CD4-positive, alpha-beta T cell treated with Interleukin-15 for 1 hour (primary cell): ENCODE measurements around the gene SLC13A4.
A peak's percentile ranks its signal among the peaks of the same experiment; 100 is the strongest.
"Not testable (repeated sequence)": the region's sequence is repeated elsewhere in the genome, so short reads cannot be mapped to it uniquely, and the experiment has no call there.

Experiments
- DNase-seq: peaks from one replicate; pipeline ENCODE4 v3.0.0-alpha.2; 2020

Gene SLC13A4

GRCh38 chr7:135685306-135686084 lies 42.5 kb downstream of the SLC13A4 start:
- DNase-seq, result no peak

DNA sequence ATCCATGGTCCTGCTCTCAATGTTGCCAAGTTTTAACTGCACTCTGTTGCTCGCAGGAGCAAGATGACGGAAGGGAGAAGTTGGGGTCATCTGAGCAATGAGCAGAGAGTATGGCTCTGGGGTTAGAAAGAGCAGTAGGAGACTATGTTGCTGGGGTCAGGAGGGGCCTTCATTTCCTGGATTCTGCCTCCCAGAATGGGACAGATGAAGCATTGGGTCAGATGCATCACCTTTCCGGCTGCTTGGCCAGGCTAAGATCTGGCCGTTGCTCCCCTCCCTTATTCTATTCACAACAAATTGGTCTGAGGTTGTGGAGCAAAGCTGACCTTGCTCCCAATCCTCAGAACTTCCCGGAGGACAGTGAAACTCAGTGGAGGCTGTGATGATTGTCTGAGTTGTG lies 43.3 kb downstream of the SLC13A4 start:
- no peak for DNase-seq

GRCh38 chr7:135684136-135684535 lies 43.9 kb downstream of the SLC13A4 start:
- no peak for DNase-seq

- DNase-seq, result no peak
Observed at GRCh38 chr7:135683609-135684008, 44.4 kb downstream of the SLC13A4 start.

GRCh38 chr7:135682191-135682590 lies 45.8 kb downstream of the SLC13A4 start:
- DNase-seq, result no peak

DNA sequence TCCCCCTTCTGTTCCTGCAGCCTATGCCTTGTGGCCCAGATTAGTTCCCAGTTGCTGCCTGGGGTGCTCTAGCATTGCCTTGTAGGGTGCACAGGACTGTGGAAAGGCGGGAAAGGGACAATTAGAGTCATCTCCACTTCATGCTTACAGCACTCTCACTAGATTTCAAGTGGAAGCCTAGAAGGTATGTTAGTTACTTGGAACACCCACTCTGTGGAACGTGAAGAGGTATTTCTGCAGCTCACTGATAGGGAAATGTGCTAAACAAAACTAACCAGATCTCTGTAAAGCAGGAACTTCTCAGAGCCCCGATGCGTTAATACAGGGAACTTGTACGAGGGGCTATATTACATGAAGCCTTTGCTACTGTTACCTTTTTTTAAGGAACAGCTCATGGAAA lies 46.2 kb downstream of the SLC13A4 start:
- no peak for DNase-seq

DNA sequence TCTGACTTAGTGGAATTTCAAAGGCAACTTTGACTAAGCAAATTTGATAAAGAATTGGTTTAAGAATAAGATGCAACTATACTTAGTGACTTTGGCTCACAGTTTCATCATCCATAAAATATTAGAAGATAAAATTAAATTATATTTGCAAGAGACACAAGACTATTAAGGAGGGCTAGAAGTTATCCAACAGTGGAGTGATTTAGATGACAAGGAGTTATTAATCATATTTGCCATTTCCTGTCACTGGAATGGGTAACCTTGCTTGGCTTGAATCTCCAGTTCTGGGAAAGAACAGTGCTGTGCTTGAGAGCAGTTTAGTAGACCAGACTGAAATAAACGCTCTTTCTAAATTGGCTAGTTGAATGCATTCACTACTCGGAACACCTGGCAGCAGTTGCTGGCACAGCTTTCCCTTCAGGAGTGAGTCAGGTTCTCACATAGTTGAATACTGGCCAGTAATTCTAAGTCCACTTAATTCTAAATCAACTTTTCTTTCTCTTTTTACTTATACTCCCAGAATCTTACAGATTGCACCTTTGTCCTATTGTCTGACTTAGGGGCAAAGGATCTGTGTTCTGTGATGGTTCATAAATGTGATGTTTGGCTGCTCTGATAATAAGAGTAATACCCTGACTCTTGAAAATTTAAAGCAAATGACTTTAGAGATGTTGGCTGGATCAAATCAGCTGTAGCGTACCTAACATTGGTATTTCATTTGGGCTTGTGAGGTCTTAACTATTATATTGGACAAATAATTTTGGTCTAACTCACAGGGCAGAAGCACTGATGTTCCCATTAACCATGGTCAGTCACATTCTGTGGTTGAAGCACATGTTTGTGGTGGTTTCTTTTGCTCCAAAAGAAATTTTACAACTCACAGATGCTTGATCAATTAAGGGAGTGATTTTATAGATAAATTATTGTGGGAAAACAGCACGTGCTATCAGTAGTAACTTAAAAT lies 49.1 kb downstream of the SLC13A4 start:
- no peak for DNase-seq

DNA sequence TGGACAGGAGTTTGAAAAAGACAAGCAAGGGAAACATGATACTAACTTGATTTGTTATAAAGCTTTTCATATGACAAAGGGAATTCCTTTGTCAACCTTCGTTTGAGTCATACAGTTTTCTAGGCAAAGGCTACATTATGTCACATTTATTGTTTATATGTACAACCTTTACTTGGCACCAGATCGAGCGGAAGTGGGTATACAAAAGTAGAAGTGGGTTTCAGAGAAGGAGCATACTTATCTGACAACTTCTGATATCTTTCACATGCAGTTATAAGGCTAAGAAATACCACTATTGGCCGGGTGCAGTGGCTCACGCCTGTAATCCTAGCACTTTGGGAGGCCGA lies 54.7 kb downstream of the SLC13A4 start:
- no peak for DNase-seq

DNA sequence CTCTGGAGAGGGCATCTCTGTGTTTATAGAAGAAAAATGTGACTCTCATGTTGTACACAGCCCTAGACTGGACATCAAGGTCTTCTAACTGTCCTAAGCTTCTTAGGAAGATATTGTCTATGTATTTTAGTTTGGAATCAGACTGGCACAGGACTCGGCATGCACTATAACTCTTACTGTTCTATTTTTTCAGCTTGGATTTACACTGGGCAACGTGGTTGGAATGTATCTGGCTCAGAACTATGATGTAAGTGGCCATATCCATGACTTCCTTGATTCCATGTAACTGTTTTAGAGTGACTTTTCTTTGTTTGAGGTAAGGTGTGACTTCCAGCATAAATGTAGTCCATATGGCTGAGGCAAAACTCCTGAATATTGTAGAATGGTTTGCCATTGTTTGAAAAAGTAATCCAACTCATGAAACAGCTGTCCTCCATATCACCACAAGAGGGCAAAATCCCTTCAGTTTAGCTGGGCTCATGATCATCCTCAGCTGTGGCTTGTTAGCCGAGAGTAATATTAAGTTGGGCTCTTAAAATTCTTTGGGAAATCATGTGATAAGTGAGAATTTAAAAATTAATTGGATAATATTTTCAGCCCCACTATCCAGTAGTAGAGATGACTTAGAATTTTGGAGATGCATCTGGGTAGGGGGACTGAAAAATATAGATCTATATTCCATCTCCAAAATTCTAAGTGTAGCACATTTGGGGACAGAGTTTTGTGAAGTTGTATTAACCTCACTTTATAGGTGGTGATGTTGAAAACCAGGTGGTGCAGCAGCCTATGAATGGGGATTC lies 55.2 kb downstream of the SLC13A4 start:
- DNase-seq, result no peak

DNA sequence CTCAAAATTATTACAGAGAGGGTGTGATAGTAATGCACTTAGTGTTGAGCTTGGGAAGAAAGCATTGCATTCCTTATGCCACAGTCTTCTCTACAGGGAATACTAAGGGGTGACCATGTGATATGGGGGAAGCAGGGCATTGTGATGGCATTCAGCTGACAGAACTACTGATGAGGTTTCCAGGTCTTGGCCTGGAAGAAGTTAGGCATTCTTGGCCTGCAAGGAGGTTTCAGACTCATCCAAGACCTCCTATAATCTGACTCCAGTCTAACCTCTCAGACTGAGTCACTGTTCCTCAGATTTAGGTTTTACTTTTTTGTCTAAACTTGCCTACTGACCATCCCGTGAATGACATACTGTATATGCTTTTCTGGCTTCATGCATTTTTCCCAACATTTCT lies 57.8 kb downstream of the SLC13A4 start:
- DNase-seq, result no peak

GRCh38 chr7:135669774-135670173 lies 58.2 kb downstream of the SLC13A4 start:
- DNase-seq, result no peak

DNA sequence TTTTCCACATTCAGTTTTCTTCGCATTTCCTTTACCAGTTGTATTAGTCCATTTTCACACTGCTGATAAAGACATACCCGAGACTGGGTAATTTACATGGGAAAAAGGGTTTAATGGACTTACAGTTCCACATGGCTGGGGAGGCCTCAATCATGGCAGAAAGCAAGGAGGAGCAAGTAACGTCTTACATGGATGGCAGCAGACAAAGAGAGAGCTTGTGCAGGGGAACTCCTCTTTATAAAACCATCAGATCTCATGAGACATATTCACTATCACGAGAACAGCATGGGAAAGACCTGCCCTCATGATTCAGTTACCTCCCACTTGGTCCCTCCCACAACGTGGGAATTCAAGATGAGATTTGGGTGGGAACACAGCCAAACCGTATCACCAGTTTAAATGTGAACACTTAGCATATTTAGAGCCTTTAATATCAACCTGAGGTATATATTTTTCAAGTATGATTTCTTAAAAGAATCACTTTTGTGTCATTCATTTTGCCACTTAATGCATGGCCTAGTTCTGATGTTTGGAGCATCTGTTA lies 59.1 kb downstream of the SLC13A4 start:
- not testable (repeated sequence) for DNase-seq

GRCh38 chr7:135667626-135668025 lies 60.4 kb downstream of the SLC13A4 start:
- not testable (repeated sequence) for DNase-seq

GRCh38 chr7:135666846-135667245 lies 61.1 kb downstream of the SLC13A4 start:
- no peak for DNase-seq

GRCh38 chr7:135666156-135666555 lies 61.8 kb downstream of the SLC13A4 start:
- no peak for DNase-seq

- DNase-seq, result no peak
Observed at GRCh38 chr7:135665042-135665441, 62.9 kb downstream of the SLC13A4 start.

DNA sequence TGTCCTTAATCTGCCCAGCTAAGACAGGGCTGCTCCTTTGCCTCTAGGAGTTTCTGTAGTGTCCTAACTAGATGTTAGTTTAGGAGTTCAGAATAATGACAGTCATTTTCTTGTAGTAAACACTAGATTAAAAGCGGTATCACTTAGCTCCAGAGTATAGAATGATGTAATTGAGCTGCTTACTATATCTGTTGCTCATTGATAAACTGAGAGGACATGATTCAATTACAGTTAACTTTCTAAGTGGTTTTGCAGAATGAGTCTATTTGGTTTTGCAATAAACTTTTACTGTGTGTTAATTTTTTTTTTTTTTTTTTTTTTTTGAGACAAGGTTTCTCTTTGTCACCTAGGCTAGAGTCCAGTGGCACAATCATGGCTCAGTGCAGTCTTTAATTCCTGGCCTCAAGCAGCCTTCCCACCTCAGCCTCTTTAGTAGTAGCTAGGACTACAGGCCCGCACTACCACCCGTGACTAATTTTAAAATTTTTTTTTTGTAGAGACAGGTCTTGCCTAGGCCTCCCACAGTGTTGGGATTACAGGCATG lies 63.9 kb downstream of the SLC13A4 start:
- DNase-seq, result no peak

DNA sequence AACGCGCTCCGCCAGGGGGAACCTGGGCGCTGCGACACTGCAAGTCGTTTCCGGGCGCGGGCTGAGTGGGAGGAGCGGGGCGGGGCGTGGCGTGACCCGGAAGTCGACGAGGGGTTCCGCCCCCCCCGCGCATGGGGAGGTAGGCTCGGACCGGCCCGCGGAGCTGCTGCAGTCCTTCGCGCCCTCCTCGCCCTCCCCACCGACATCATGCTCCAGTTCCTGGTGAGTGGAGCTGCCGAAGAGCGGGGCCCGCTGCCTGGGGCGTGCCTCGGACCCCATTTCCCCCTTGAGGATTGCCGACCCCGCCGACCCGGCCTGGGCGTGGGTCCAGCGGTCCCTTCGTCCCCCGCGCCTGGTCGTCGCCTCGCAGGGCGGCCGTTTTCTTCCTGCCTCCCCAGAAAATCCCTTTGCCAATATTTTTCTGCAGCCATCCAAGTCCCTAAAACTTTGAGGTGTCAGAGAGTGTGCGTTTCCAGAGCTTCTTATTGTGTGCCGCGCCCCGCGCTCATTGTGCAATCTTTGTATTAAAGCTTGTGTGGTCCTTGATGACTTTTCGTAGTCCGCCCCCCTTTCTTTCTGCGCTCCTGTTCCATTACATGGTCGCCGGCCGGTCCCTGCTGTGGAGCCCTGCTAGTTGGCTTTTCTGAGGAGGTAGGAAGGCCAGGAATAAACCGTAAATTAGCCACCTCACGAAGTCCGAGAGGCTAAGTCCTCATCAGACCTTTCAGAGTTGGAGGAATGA lies 65.4 kb downstream of the SLC13A4 start, which contains the start of gene STMP1:
STMP1 (plus strand) TSS at position 142 of the 742 bp plus-strand sequence.
- peak; percentile 93 for DNase-seq

- DNase-seq, result no peak
Observed at GRCh38 chr7:135662123-135662372, 65.9 kb downstream of the SLC13A4 start.

DNA sequence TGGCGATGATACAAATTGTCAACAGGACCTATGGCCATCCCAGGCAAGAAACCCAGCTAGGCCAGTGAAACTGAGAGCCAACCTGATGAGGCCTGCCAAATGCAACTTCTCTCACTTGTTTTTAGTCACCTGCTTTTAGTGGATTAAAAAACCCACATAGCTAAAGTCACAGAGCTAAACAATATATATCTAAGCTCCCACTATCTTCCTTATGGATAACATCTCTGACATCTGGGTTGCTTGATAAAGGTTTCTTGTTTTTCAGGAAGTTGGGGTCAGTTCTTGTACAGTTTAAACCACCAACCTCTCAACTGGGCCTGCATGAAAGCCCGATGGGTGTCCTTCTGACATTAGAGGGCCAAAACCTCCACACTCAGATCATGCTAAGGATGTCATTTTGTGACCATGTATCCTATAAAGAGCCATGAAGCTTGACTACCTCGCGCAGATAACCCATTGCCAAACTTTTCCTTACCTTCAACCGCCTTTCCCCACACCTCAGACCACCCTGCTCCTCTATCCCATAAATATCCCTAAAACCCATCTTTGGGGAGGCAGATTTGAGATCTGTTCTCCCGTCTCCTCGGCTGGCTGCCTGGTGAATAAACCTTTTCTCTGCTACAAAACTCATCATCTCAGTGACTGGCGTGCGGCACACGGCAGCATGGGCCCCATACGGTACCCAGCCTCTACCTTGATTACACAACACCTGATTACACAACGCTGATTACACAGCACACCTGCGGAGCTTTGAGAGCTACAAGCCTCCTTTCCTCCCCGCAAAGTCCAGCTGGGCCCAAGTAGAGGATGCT lies 66.5 kb downstream of the SLC13A4 start:
- DNase-seq, result no peak
